IPS-20b (cell line): Measurements from ENCODE around the gene COL18A1.

Source experiments
- H3K27ac ChIP-seq: one replicate; pipeline ENCODE4 v1.5.1; 2013; ENCODE audit warnings: low read length
- H3K27me3 ChIP-seq: 2 replicates; pipeline ENCODE4 v1.6.1; 2013; ENCODE audit warnings: mild to moderate bottlenecking, low read length, inconsistent platforms; ENCODE audit not compliant: insufficient read depth
- H3K36me3 ChIP-seq: 2 replicates; pipeline ENCODE4 v1.6.1; 2013; ENCODE audit warnings: low read depth, mild to moderate bottlenecking, inconsistent platforms, low read length, moderate library complexity; ENCODE audit not compliant: insufficient read depth
- H3K4me1 ChIP-seq: 2 replicates; pipeline ENCODE4 v1.6.1; 2013; ENCODE audit warnings: mild to moderate bottlenecking, control low read depth, inconsistent platforms, low read length, moderate library complexity; ENCODE audit not compliant: insufficient read depth
- H3K4me3 ChIP-seq: 2 replicates; pipeline ENCODE4 v1.5.1; 2013; ENCODE audit warnings: mild to moderate bottlenecking, low read length, inconsistent platforms
- H3K9ac ChIP-seq: 2 replicates; pipeline ENCODE4 v1.6.1; 2013; ENCODE audit warnings: low read depth, mild to moderate bottlenecking, inconsistent platforms, low read length, moderate library complexity
- H3K9me3 ChIP-seq: 2 replicates; pipeline ENCODE4 v1.6.1; 2013; ENCODE audit warnings: mild to moderate bottlenecking, low read depth, low read length, inconsistent platforms; ENCODE audit not compliant: insufficient read depth

The COL18A1 gene

DNA sequence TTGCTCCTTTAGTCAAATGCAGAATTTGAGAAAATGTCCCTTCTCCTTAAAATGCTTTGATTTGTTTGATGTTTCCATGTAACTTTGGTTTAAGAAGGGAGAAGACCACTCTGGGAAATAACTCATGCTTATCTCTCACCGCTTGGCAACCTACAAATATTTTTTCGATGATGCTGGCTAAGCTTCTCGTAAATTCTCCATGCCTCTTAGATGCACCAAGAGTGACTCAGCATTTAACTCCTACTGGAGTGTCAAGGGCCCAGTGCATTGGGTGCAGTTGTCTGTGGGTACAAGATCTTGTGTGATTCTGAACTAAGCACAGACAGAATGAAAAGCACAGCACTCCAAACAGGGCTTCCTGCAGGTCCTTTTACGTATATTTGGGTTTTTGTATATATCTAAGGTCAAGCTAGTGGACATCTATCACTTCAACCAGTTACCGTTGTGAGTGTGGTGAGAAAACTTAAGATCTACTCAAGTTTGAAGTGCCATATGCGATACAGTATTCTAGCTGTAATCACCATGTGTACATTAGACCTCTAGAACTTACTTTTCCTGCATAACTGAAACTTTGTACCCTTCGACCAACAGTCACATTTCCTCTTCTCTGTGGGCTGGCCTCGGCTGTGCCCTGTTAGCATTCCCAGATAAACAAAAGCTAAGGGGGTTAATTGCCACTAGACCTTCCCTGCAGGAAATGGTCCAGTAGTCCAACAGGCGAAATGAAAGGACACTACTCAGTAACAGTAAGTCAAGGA lies 55.8 kb downstream of the COL18A1 start:
- no peak overlapping the region for H3K9ac ChIP-seq
- peaks cover 17% of the 10 kb centered on the region for H3K36me3 ChIP-seq
- no peak overlapping the region for H3K4me3 ChIP-seq
- H3K27ac ChIP-seq: no peak overlapping the region
- no peaks in the 10 kb centered on the region for H3K27me3 ChIP-seq
- H3K4me1 ChIP-seq: no peaks in the 10 kb centered on the region
- H3K9me3 ChIP-seq: peaks cover 5% of the 10 kb centered on the region; the same call in 1 of the 2 replicates

GRCh38 chr21:45461369-45461750 lies 56.4 kb downstream of the COL18A1 start:
- Histone ChIP-seq H3K36me3 (peaks cover 17% of the 10 kb centered on the region), H3K27me3 (no peaks in the 10 kb centered on the region), H3K9ac (no peak overlapping the region), H3K27ac (no peak overlapping the region), H3K9me3 (peaks cover 5% of the 10 kb centered on the region; the same call in 1 of the 2 replicates), H3K4me3 (no peak overlapping the region; the same call in 1 of the 2 replicates), H3K4me1 (no peaks in the 10 kb centered on the region)

DNA sequence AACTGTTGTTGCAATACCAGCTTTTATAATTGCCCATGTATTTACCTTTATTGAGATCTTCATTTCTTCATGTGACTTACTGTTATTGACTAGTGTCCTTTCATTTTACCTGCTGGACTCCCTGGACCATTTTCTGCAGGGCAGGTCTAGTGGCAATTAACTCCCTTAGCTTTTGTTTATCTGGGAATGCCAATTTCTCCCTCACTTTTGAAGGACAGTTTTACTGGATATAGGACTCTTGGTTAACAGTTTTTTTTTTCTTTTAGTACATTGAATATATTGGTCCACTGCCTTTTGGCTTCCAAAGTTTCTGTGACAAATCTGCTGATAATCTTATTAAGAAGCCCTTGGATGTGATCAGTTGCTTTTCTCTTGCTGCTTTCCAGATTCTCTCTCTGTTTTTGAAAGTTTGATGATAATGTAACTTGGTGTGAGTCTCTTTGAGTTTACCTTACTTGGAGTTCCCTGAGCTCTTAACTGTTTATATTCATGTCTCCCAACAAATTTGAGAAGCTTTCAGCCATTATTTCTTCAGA lies 56.9 kb downstream of the COL18A1 start:
- Histone ChIP-seq H3K4me1 (no peaks in the 10 kb centered on the region), H3K36me3 (peaks cover 17% of the 10 kb centered on the region), H3K27me3 (no peaks in the 10 kb centered on the region), H3K4me3 (no peak overlapping the region; the same call in 1 of the 2 replicates), H3K27ac (no peak overlapping the region), H3K9me3 (peaks cover 5% of the 10 kb centered on the region; the same call in 1 of the 2 replicates), H3K9ac (no peak overlapping the region)

- Histone ChIP-seq H3K9me3 (peaks cover 5% of the 10 kb centered on the region; the same call in 1 of the 2 replicates), H3K36me3 (peaks cover 28% of the 10 kb centered on the region), H3K4me3 (no peak overlapping the region), H3K27ac (no peak overlapping the region), H3K9ac (no peak overlapping the region), H3K4me1 (no peaks in the 10 kb centered on the region), H3K27me3 (no peaks in the 10 kb centered on the region)
Observed at GRCh38 chr21:45463871-45464270, 58.9 kb downstream of the COL18A1 start.

DNA sequence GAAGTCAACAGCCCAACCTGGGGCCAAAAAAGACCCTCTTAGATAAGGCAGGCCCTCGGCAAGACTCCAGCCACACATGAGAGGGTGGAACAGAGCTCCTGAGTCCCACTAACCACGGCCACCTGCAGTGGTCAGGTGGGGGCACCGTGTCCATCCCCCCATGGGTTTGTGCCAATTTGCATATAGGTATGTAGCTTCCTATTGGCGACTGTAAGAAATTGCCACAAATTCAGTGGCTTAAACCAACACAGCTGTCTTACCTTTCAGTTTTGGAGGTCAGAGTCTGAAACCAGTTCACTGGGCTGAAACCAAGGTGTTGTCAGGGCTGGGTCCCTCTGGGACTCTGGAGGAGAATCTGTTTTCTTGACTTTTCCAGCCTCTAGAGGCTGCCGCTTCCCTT lies 59.3 kb downstream of the COL18A1 start:
- Histone ChIP-seq H3K4me1 (no peaks in the 10 kb centered on the region), H3K27me3 (no peaks in the 10 kb centered on the region), H3K4me3 (no peak overlapping the region), H3K9ac (no peak overlapping the region), H3K27ac (no peak overlapping the region), H3K36me3 (peaks cover 32% of the 10 kb centered on the region), H3K9me3 (peaks cover 5% of the 10 kb centered on the region; the same call in 1 of the 2 replicates)

- H3K9ac ChIP-seq: no peak overlapping the region
- H3K36me3 ChIP-seq: peaks cover 36% of the 10 kb centered on the region
- H3K27me3 ChIP-seq: no peaks in the 10 kb centered on the region
- no peak overlapping the region for H3K27ac ChIP-seq
- peaks cover 5% of the 10 kb centered on the region; the same call in 1 of the 2 replicates for H3K9me3 ChIP-seq
- H3K4me3 ChIP-seq: no peak overlapping the region
- H3K4me1 ChIP-seq: no peaks in the 10 kb centered on the region
Observed at GRCh38 chr21:45465105-45465504, 60.1 kb downstream of the COL18A1 start.

DNA sequence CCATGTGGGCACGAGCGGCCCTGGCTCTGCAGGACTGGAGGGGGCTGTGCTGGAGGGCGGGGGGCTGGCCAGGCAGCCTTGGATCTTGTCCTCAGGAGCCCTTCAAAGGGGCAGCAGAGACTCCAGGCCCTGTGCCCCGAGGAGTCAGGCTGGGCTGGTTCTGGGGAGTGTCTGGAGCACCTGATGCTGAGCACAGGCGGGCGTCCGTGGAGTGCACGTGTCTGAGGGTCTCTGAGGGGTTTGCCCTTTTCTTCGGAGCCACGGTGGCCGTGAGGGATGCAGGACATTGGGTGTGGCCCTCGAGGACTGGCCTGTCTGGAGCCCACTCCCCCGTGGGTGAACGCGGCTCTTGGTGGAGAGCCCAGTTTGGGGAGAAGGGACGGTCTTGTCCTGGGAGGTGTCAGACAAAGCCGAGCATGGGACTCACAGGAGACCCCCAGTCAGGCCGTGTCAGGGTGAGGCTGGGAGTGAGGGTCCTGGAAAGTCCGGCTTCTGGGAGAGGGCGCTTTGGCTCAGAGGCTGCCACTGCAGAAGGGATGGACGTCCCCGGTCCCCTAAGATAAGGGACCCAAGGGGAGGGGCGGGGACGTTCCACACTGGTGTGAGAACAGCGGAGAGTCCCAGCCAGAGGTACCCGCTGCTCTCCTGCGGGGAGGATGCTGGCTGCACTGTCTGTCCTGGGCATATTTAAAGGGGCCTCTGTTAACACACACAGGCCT lies 60.8 kb downstream of the COL18A1 start:
- Histone ChIP-seq H3K4me1 (no peaks in the 10 kb centered on the region), H3K4me3 (no peak overlapping the region), H3K9me3 (peaks cover 5% of the 10 kb centered on the region; the same call in 1 of the 2 replicates), H3K9ac (no peak overlapping the region), H3K27ac (no peak overlapping the region), H3K36me3 (peaks cover 30% of the 10 kb centered on the region), H3K27me3 (no peaks in the 10 kb centered on the region)

GRCh38 chr21:45466330-45467220 lies 61.6 kb downstream of the COL18A1 start:
- H3K9ac ChIP-seq: no peak overlapping the region
- peaks cover 24% of the 10 kb centered on the region; the same call in 1 of the 2 replicates for H3K36me3 ChIP-seq
- no peak overlapping the region for H3K4me3 ChIP-seq
- no peaks in the 10 kb centered on the region for H3K27me3 ChIP-seq
- H3K27ac ChIP-seq: no peak overlapping the region
- H3K9me3 ChIP-seq: peaks cover 5% of the 10 kb centered on the region; the same call in 1 of the 2 replicates
- no peaks in the 10 kb centered on the region for H3K4me1 ChIP-seq

DNA sequence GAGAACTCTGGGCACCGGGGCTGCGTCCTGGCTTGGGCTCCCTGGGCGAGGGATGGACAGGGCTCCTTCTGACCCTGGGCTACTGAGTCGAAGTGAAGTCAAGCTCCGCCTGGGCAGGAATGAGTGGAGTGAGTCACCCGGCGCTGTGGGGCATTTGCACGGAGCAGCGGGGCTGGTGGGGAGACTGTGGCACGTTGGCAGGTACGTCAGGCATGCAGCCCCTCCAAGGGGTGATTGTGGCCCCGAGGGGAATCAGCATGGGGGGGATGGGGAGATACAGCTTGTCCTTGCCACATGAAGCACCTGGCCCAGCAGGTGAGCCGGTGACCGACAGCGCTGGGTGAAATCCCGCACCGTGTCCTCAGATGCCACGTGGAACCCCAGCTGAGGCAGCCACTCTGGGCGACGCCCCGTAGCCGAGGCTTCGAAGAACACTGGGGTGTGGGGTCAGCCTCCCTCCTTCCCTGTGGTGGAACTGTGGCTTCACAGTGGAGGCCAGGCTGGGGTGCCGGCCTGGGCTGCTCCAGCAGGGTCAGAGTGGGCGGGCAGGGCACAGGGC lies 62.3 kb downstream of the COL18A1 start:
- no peaks in the 10 kb centered on the region for H3K4me1 ChIP-seq
- no peak overlapping the region for H3K27ac ChIP-seq
- H3K9me3 ChIP-seq: peaks cover under 1% of the 10 kb centered on the region; the same call in 1 of the 2 replicates
- no peak overlapping the region for H3K9ac ChIP-seq
- no peak overlapping the region for H3K4me3 ChIP-seq
- no peaks in the 10 kb centered on the region for H3K27me3 ChIP-seq
- H3K36me3 ChIP-seq: peaks cover 24% of the 10 kb centered on the region; the same call in 1 of the 2 replicates

GRCh38 chr21:45468051-45468970 lies 63.3 kb downstream of the COL18A1 start:
- H3K27me3 ChIP-seq: no peaks in the 10 kb centered on the region
- H3K9ac ChIP-seq: no peak overlapping the region
- H3K36me3 ChIP-seq: peaks cover 29% of the 10 kb centered on the region; the same call in 1 of the 2 replicates
- H3K4me3 ChIP-seq: no peak overlapping the region
- H3K4me1 ChIP-seq: no peaks in the 10 kb centered on the region
- no peaks in the 10 kb centered on the region for H3K9me3 ChIP-seq
- H3K27ac ChIP-seq: no peak overlapping the region
